GM12891 (cell line): ENCODE data around the gene FAM25G.

Experiments
- POLR2AphosphoS5 ChIP-seq: IDR thresholded peaks from 2 replicates; pipeline ENCODE4 v1.6.1; 2011; ENCODE audit warnings: low read depth, low read length, control low read depth
- SPI1 ChIP-seq: IDR thresholded peaks from 2 replicates; pipeline ENCODE4 v1.6.1; 2011; ENCODE audit warnings: low read depth, low read length, control low read depth
- TAF1 ChIP-seq: IDR thresholded peaks from 2 replicates; pipeline ENCODE4 v1.6.1; 2011; ENCODE audit warnings: low read depth, low read length, control low read depth

DNA sequence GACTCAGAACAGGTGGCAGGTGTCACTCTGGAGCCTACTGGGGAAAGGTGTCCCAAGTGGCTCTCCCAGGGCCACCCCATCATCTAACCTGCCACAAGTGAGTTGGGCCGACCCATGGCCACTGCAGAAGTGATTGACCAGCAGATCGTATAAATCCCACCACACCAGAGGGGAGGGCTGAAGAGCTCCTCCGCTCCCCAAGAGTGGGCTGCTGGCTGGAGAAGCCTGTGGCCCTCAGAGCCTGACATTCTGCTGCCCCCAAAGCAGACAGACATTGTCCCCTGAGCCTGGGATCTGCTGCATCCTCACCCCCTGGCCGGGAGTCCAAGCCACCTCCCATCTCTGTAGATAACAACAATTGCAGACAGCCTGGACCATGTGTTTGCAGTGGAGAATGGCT is 44.3 kb downstream of the FAM25G start:
- TF ChIP-seq TAF1 (no peak), SPI1 (no peak), POLR2AphosphoS5 (no peak)
